SK-N-SH treated with all-trans-retinoic acid at 6 μM for 48 hours (cell line): Measurements from ENCODE around the gene SAMSN1.

ENCODE experiments used
- ATAC-seq: fragments of 200-7000 bp; cut with Tn5 transposase; 3 replicates; pipeline ENCODE4 v1.9.1; 2020; ENCODE audit warnings: mild to moderate bottlenecking, moderate library complexity
- ARNTL ChIP-seq: fragments of 450-650 bp; formaldehyde crosslinking; IDR thresholded peaks from 2 replicates; pipeline ENCODE4 v1.5.0; 2020; ENCODE audit warnings: low read depth, mild to moderate bottlenecking, moderate library complexity, borderline replicate concordance
- BACH2 ChIP-seq: fragments of 250-450 bp; sonication (Bioruptor Pico); IDR thresholded peaks from 2 replicates; pipeline ENCODE4 v1.9.0; 2021; ENCODE audit warnings: mild to moderate bottlenecking, borderline replicate concordance
- CREB5 ChIP-seq: fragments of 250-450 bp; sonication (Bioruptor Pico); IDR thresholded peaks from 2 replicates; pipeline ENCODE4 v1.5.1; 2020; ENCODE audit warnings: low read depth, mild to moderate bottlenecking, moderate library complexity
- CSDC2 ChIP-seq: fragments of 250-450 bp; sonication (Bioruptor Pico); IDR thresholded peaks from 2 replicates; pipeline ENCODE4 v1.5.0; 2020; ENCODE audit warnings: mild to moderate bottlenecking, moderate library complexity
- ESRRG ChIP-seq: fragments of 250-450 bp; sonication (Bioruptor Pico); IDR thresholded peaks from 2 replicates; pipeline ENCODE4 v1.6.1; 2021; ENCODE audit warnings: mild to moderate bottlenecking
- ISL1 ChIP-seq: fragments of 250-450 bp; sonication (Bioruptor Pico); IDR thresholded peaks from 2 replicates; pipeline ENCODE4 v2.1.2; 2022; ENCODE audit warnings: mild to moderate bottlenecking, moderate library complexity
- OSR1 ChIP-seq: fragments of 250-450 bp; sonication (Bioruptor Pico); IDR thresholded peaks from 2 replicates; pipeline ENCODE4 v1.8.0; 2022; ENCODE audit warnings: moderate library complexity, mild to moderate bottlenecking, inconsistent platforms
- PATZ1 ChIP-seq: fragments of 250-450 bp; sonication (Bioruptor Pico); IDR thresholded peaks from 2 replicates; pipeline ENCODE4 v1.8.0; 2020; ENCODE audit warnings: mild to moderate bottlenecking, moderate library complexity, borderline replicate concordance
- PPARA ChIP-seq: fragments of 250-450 bp; sonication (Bioruptor Pico); IDR thresholded peaks from 2 replicates; pipeline ENCODE4 v1.5.0; 2020; ENCODE audit warnings: mild to moderate bottlenecking, borderline replicate concordance
- RARB ChIP-seq: fragments of 250-450 bp; sonication (Bioruptor Pico); IDR thresholded peaks from 2 replicates; pipeline ENCODE4 v1.8.0; 2021; ENCODE audit warnings: mild to moderate bottlenecking, moderate library complexity
- SNAI2 ChIP-seq: fragments of 250-450 bp; sonication (Bioruptor Pico); IDR thresholded peaks from 2 replicates; pipeline ENCODE4 v1.5.0; 2020; ENCODE audit warnings: mild to moderate bottlenecking, moderate library complexity
- TCF4 ChIP-seq: fragments of 250-450 bp; sonication (Bioruptor Pico); IDR thresholded peaks from 2 replicates; pipeline ENCODE4 v1.8.0; 2021; ENCODE audit warnings: mild to moderate bottlenecking, moderate library complexity, borderline replicate concordance
- TOX ChIP-seq: fragments of 250-450 bp; sonication (Bioruptor Pico); IDR thresholded peaks from 2 replicates; pipeline ENCODE4 v1.8.0; 2021; ENCODE audit warnings: mild to moderate bottlenecking, moderate library complexity, borderline replicate concordance
- ZC3H10 ChIP-seq: fragments of 250-450 bp; sonication (Bioruptor Pico); IDR thresholded peaks from 2 replicates; pipeline ENCODE4 v1.5.1; 2021; ENCODE audit warnings: mild to moderate bottlenecking, moderate library complexity
- ZFP30 ChIP-seq: fragments of 450-650 bp; formaldehyde crosslinking; IDR thresholded peaks from 2 replicates; pipeline ENCODE4 v1.5.0; 2022; ENCODE audit warnings: mild to moderate bottlenecking, moderate library complexity
- ZNF565 ChIP-seq: fragments of 450-650 bp; formaldehyde crosslinking; conservative IDR thresholded peaks from 2 replicates; pipeline ENCODE4 v1.5.0; 2020; ENCODE audit warnings: low read depth, mild to moderate bottlenecking, moderate library complexity
- ZNF70 ChIP-seq: fragments of 450-650 bp; formaldehyde crosslinking; IDR thresholded peaks from 2 replicates; pipeline ENCODE4 v1.5.0; 2020; ENCODE audit warnings: mild to moderate bottlenecking, moderate library complexity
- ZNF8 ChIP-seq: fragments of 450-650 bp; formaldehyde crosslinking; IDR thresholded peaks from 2 replicates; pipeline ENCODE4 v1.5.0; 2020; ENCODE audit warnings: mild to moderate bottlenecking, moderate library complexity
- TF ChIP-seq, protein P1 (sequence below): fragments of 250-450 bp; sonication (Bioruptor Pico); IDR thresholded peaks from 2 replicates; pipeline ENCODE4 v1.5.1; 2021; ENCODE audit warnings: mild to moderate bottlenecking, moderate library complexity
- TF ChIP-seq, protein P2 (sequence below): fragments of 250-450 bp; sonication (Bioruptor Pico); IDR thresholded peaks from 2 replicates; pipeline ENCODE4 v1.8.0; 2021; ENCODE audit warnings: low read depth, mild to moderate bottlenecking, moderate library complexity, borderline replicate concordance
- TF ChIP-seq, protein P3 (sequence below): fragments of 250-450 bp; sonication (Bioruptor Pico); IDR thresholded peaks from 2 replicates; pipeline ENCODE4 v1.5.0; 2020; ENCODE audit warnings: mild to moderate bottlenecking, moderate library complexity

The SAMSN1 gene

DNA sequence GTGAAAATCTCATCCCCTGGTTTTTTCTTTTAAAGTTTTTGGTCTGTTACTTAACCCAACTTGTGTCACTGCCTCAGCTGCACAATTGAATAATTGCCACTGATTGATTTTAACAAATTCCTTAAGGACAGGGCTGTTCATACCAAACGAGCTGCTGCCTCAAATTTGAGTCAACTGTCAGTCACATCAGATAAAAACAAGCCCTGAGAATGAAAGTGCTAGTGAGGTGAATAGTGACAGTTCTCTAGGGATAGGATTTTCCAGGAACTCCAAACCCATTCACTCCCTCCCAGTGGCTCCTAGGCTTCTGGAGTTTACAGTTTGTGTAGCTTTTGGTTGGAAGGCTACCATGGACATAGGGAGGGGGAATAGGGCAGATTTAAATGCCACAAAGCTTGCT, 79.4 kb downstream of the SAMSN1 start:
- no peak for ATAC-seq
- TF ChIP-seq ESRRG (CRISPR knock-in tag) (no peak), PATZ1 (CRISPR knock-in tag) (no peak), BACH2 (CRISPR knock-in tag) (no peak), ZNF565 (CRISPR knock-in tag) (no peak), TOX (CRISPR knock-in tag) (no peak)
- TF ChIP-seq, protein P1, sequence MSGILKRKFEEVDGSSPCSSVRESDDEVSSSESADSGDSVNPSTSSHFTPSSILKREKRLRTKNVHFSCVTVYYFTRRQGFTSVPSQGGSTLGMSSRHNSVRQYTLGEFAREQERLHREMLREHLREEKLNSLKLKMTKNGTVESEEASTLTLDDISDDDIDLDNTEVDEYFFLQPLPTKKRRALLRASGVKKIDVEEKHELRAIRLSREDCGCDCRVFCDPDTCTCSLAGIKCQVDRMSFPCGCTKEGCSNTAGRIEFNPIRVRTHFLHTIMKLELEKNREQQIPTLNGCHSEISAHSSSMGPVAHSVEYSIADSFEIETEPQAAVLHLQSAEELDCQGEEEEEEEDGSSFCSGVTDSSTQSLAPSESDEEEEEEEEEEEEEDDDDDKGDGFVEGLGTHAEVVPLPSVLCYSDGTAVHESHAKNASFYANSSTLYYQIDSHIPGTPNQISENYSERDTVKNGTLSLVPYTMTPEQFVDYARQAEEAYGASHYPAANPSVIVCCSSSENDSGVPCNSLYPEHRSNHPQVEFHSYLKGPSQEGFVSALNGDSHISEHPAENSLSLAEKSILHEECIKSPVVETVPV (CRISPR knock-in tag), result no peak
- TF ChIP-seq, protein P2, sequence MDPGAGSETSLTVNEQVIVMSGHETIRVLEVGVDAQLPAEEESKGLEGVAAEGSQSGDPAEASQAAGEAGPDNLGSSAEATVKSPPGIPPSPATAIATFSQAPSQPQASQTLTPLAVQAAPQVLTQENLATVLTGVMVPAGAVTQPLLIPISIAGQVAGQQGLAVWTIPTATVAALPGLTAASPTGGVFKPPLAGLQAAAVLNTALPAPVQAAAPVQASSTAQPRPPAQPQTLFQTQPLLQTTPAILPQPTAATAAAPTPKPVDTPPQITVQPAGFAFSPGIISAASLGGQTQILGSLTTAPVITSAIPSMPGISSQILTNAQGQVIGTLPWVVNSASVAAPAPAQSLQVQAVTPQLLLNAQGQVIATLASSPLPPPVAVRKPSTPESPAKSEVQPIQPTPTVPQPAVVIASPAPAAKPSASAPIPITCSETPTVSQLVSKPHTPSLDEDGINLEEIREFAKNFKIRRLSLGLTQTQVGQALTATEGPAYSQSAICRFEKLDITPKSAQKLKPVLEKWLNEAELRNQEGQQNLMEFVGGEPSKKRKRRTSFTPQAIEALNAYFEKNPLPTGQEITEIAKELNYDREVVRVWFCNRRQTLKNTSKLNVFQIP (CRISPR knock-in tag), result no peak
- TF ChIP-seq, protein P3, sequence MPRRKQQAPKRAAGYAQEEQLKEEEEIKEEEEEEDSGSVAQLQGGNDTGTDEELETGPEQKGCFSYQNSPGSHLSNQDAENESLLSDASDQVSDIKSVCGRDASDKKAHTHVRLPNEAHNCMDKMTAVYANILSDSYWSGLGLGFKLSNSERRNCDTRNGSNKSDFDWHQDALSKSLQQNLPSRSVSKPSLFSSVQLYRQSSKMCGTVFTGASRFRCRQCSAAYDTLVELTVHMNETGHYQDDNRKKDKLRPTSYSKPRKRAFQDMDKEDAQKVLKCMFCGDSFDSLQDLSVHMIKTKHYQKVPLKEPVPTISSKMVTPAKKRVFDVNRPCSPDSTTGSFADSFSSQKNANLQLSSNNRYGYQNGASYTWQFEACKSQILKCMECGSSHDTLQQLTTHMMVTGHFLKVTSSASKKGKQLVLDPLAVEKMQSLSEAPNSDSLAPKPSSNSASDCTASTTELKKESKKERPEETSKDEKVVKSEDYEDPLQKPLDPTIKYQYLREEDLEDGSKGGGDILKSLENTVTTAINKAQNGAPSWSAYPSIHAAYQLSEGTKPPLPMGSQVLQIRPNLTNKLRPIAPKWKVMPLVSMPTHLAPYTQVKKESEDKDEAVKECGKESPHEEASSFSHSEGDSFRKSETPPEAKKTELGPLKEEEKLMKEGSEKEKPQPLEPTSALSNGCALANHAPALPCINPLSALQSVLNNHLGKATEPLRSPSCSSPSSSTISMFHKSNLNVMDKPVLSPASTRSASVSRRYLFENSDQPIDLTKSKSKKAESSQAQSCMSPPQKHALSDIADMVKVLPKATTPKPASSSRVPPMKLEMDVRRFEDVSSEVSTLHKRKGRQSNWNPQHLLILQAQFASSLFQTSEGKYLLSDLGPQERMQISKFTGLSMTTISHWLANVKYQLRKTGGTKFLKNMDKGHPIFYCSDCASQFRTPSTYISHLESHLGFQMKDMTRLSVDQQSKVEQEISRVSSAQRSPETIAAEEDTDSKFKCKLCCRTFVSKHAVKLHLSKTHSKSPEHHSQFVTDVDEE, result no peak

- TF ChIP-seq CREB5 (no peak), RARB (CRISPR knock-in tag) (no peak), PATZ1 (CRISPR knock-in tag) (no peak), ISL1 (no peak), ARNTL (CRISPR knock-in tag) (no peak), SNAI2 (CRISPR knock-in tag) (no peak), ZNF70 (CRISPR knock-in tag) (no peak), TCF4 (no peak), ZFP30 (no peak), CSDC2 (CRISPR knock-in tag) (no peak), ZNF8 (no peak), OSR1 (CRISPR knock-in tag) (no peak), ZNF565 (CRISPR knock-in tag) (no peak), ZC3H10 (CRISPR knock-in tag) (no peak), PPARA (CRISPR knock-in tag) (no peak), ESRRG (CRISPR knock-in tag) (no peak)
- TF ChIP-seq, protein P1 (CRISPR knock-in tag), result no peak
- TF ChIP-seq, protein P3, result no peak
- TF ChIP-seq, protein P2 (CRISPR knock-in tag), result no peak
- no peak for ATAC-seq
Observed at GRCh38 chr21:14457762-14458161, 88.4 kb downstream of the SAMSN1 start.
